PFSK-1 (cell line): Measurements from ENCODE around the gene RASAL3.

ENCODE experiments used
- POLR2AphosphoS5 ChIP-seq: IDR thresholded peaks from 2 replicates; pipeline ENCODE4 v1.6.1; 2012; ENCODE audit warnings: low read depth, mild to moderate bottlenecking, control low read depth, low read length, moderate library complexity
- REST ChIP-seq, 2 experiments: IDR thresholded peaks; 2 replicates each; pipeline versions ENCODE4 v1.6.1 to v1.8.0; 2011 to 2012; ENCODE audit warnings: low read depth in 2 of 2, low read length in 2 of 2, control low read depth in 1 of 2, inconsistent platforms in 1 of 2, mild to moderate bottlenecking in 1 of 2, moderate library complexity in 1 of 2; ENCODE audit not compliant: insufficient read depth in 1 of 2
- SIN3A ChIP-seq: IDR thresholded peaks from 2 replicates; pipeline ENCODE4 v1.6.1; 2012; ENCODE audit warnings: mild to moderate bottlenecking, low read length, moderate library complexity, borderline replicate concordance; ENCODE audit not compliant: insufficient read depth
- TAF1 ChIP-seq: IDR thresholded peaks from 2 replicates; pipeline ENCODE4 v1.6.1; 2012; ENCODE audit warnings: low read length, control low read depth, borderline replicate concordance; ENCODE audit not compliant: insufficient read depth

GRCh38 chr19:15467734-15468214, 3.4 kb upstream of the RASAL3 start:
- TF ChIP-seq TAF1 (no peak), POLR2AphosphoS5 (no peak), REST (IDR thresholded peaks at IDR 0.05; ENCODE audit: insufficient read depth in 1 of 2, low read depth in 2 of 2, low read length in 2 of 2) (no peak), SIN3A (no peak)
